ENCODE data around the gene PCARE. TPM values are rescaled to one million over a fixed set of nuclear protein-coding genes. Genes with fewer than 3 reads are reported as not detected.
"Not testable (repeated sequence)": the region's sequence is repeated elsewhere in the genome, so short reads cannot be mapped to it uniquely, and the experiment has no call there.

The PCARE gene
- total and polyA plus RNA-seq, 2 experiments from 2014 or later: not detected

DNA sequence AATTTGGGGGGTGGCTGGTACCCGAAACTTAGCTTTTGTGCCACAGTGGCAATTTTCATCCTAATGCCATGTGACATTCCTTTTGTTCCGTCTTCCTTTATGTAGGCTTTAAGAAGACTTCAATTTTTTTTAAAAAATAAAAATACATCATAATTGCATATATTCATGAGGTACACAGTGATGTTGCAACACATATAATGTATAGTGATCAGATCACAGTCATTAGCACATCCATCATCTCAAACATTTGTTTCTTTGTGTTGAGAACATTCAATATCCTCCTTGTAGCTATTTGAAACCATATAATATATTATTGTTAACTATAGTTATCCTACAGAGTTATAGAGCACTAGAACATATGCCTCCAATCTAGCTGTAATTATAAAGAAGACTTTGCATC lies 34.9 kb upstream of the PCARE start:
- in situ Hi-C loops (cut with MboI): no loop called here
- Histone ChIP-seq H3K36me3 (ENCODE audit: low read depth) (no peaks in the 10 kb centered on the region), H4K20me1 (ENCODE audit: insufficient read depth) (no peaks in the 10 kb centered on the region), H3K27me3 (replicated peaks; ENCODE audit: insufficient read depth) (no peaks in the 10 kb centered on the region), H3F3A (ENCODE audit: insufficient read depth) (peaks cover 11% of the 10 kb centered on the region), H3K79me2 (ENCODE audit: insufficient read depth) (no peaks in the 10 kb centered on the region), H2AFZ (no peak overlapping the region), H3K9me2 (ENCODE audit: insufficient read depth) (no peaks in the 10 kb centered on the region), H3K4me1 (ENCODE audit: insufficient read depth) (peaks cover 23% of the 10 kb centered on the region), H3K9ac (no peak overlapping the region), H3K4me3 (no peak overlapping the region), H3K9me3 (ENCODE audit: low read depth) (no peaks in the 10 kb centered on the region), H3K27ac (no peak overlapping the region), H3K4me2 (ENCODE audit: unreplicated experiment) (no peak overlapping the region)
- WGBS, 2 experiments (ENCODE audit: low coverage in 1 of 2, low lambda C conversion rate in 2 of 2, missing lambda C conversion rate in 2 of 2): 96 to 100% methylated on average over 2 of the region's 2 CpGs
- TF ChIP-seq EZH2 (IDR thresholded peaks at IDR 0.05; ENCODE audit: insufficient read depth, poor library complexity, severe bottlenecking): no peak
- no peak for TF ChIP-seq EZH2phosphoT487 (IDR thresholded peaks at IDR 0.05; ENCODE audit: insufficient read depth, low read depth)
- no peak for DNase-seq

DNA sequence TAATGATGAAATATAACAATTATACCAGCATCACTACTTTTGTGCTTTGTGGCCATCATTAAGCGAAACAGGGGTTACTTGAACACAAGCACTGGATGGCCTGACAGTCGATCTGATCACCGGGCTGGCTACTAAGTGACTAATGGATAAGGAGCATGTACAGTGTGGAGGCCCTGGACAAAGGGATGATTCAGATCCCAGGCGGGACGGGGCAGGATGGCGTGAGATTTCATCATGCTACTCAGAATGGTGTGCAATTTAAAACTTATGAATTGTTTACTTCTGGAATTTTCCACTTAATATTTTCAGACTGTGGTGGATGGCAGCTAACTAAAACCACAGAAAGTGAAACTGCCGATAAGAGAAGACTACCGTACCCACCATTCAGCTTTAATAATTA lies 33.9 kb upstream of the PCARE start:
- H2AFZ ChIP-seq: peak overlapping the region; percentile 31; the same call in 1 of the 2 replicates
- no peaks in the 10 kb centered on the region for H3K9me3 ChIP-seq (ENCODE audit: low read depth)
- DNase-seq: peak; percentile 88
- WGBS, 2 experiments (ENCODE audit: low coverage in 1 of 2, low lambda C conversion rate in 2 of 2, missing lambda C conversion rate in 2 of 2): 54 to 68% methylated on average over 8 of the region's 8 CpGs
- H3K27me3 ChIP-seq (replicated peaks; ENCODE audit: insufficient read depth): no peaks in the 10 kb centered on the region
- in situ Hi-C loops (cut with MboI): no loop called here
- no peak overlapping the region for H3K4me2 ChIP-seq (ENCODE audit: unreplicated experiment)
- no peaks in the 10 kb centered on the region for H3K36me3 ChIP-seq (ENCODE audit: low read depth)
- peaks cover 13% of the 10 kb centered on the region for H3K4me1 ChIP-seq (ENCODE audit: insufficient read depth)
- H3F3A ChIP-seq (ENCODE audit: insufficient read depth): peaks cover under 1% of the 10 kb centered on the region
- no peak overlapping the region for H3K4me3 ChIP-seq
- peak overlapping the region; percentile 79 for H3K27ac ChIP-seq
- no peaks in the 10 kb centered on the region for H4K20me1 ChIP-seq (ENCODE audit: insufficient read depth)
- H3K79me2 ChIP-seq (ENCODE audit: insufficient read depth): no peaks in the 10 kb centered on the region
- no peaks in the 10 kb centered on the region for H3K9me2 ChIP-seq (ENCODE audit: insufficient read depth)
- TF ChIP-seq EZH2 (IDR thresholded peaks at IDR 0.05; ENCODE audit: insufficient read depth, poor library complexity, severe bottlenecking): no peak
- TF ChIP-seq EZH2phosphoT487 (IDR thresholded peaks at IDR 0.05; ENCODE audit: insufficient read depth, low read depth): no peak
- H3K9ac ChIP-seq: peak overlapping the region; percentile 48

DNA sequence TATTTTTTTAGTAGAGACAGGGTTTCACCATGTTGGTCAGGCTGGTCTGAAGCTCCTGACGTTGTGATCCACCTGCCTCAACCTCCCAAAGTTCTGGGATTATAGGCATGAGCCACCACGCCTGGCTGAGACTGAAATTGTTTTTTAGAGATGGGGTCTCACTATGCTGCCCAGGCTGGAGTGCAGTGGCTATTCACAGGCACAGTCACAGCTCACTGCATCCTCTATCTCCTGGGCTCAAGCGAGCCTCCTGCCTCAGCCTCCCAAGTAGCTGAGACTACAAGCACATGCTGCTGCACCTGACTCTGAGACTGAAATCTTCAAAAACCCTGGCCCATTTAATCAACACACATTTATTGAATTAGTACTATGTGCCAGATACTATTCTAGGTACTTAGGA lies 33.2 kb upstream of the PCARE start:
- H3K4me2 ChIP-seq (ENCODE audit: unreplicated experiment); H3K9me2 ChIP-seq (ENCODE audit: insufficient read depth); H3K9me3 ChIP-seq (ENCODE audit: low read depth); H2AFZ ChIP-seq; H3F3A ChIP-seq (ENCODE audit: insufficient read depth); H3K79me2 ChIP-seq (ENCODE audit: insufficient read depth); H3K36me3 ChIP-seq (ENCODE audit: low read depth); H4K20me1 ChIP-seq (ENCODE audit: insufficient read depth); H3K9ac ChIP-seq; H3K4me3 ChIP-seq; in situ Hi-C loops (cut with MboI); H3K27me3 ChIP-seq (replicated peaks; ENCODE audit: insufficient read depth); DNase-seq: not testable (repeated sequence)
- H3K27ac ChIP-seq: peak overlapping the region; percentile 79
- WGBS, 2 experiments (ENCODE audit: low coverage in 1 of 2, low lambda C conversion rate in 2 of 2, missing lambda C conversion rate in 2 of 2): 88 to 93% methylated on average over 3 of the region's 3 CpGs
- peaks cover 10% of the 10 kb centered on the region for H3K4me1 ChIP-seq (ENCODE audit: insufficient read depth)

DNA sequence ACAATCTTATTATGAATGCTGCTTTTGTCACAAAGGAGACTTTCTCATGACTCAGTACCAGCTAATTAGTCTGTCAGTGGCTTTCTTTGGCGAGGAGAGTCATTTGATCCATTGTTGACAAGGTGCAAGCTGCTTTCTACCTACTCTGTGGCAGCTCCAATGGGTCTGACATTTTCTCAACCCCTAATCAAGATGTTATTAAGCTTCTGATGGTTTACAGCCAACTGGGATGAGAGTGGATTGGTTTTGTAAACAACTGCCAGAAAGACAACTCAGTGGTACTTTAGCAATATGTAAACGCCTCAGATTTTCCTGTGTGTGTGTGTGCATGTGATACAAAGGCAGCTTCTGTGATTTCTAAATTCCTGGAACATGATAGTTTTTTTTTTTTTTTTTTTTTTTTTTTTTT lies 32.7 kb upstream of the PCARE start:
- Histone ChIP-seq H3F3A (ENCODE audit: insufficient read depth) (no peaks in the 10 kb centered on the region; the same call in 1 of the 2 replicates), H3K9me2 (ENCODE audit: insufficient read depth) (no peaks in the 10 kb centered on the region), H3K79me2 (ENCODE audit: insufficient read depth) (no peaks in the 10 kb centered on the region), H4K20me1 (ENCODE audit: insufficient read depth) (no peaks in the 10 kb centered on the region), H3K4me3 (no peak overlapping the region), H3K27ac (no peak overlapping the region), H3K9me3 (ENCODE audit: low read depth) (no peaks in the 10 kb centered on the region), H3K4me2 (ENCODE audit: unreplicated experiment) (no peak overlapping the region), H2AFZ (no peak overlapping the region), H3K36me3 (ENCODE audit: low read depth) (no peaks in the 10 kb centered on the region), H3K9ac (no peak overlapping the region), H3K27me3 (replicated peaks; ENCODE audit: insufficient read depth) (no peaks in the 10 kb centered on the region), H3K4me1 (ENCODE audit: insufficient read depth) (peaks cover 10% of the 10 kb centered on the region)
- in situ Hi-C loops (cut with MboI): no loop called here
- WGBS, 2 experiments (ENCODE audit: low coverage in 1 of 2, low lambda C conversion rate in 2 of 2, missing lambda C conversion rate in 2 of 2): 49 to 60% methylated on average over 2 of the region's 2 CpGs
- TF ChIP-seq EZH2 (IDR thresholded peaks at IDR 0.05; ENCODE audit: insufficient read depth, poor library complexity, severe bottlenecking) (no peak), EZH2phosphoT487 (IDR thresholded peaks at IDR 0.05; ENCODE audit: insufficient read depth, low read depth) (no peak)
- peak; percentile 42 for DNase-seq

DNA sequence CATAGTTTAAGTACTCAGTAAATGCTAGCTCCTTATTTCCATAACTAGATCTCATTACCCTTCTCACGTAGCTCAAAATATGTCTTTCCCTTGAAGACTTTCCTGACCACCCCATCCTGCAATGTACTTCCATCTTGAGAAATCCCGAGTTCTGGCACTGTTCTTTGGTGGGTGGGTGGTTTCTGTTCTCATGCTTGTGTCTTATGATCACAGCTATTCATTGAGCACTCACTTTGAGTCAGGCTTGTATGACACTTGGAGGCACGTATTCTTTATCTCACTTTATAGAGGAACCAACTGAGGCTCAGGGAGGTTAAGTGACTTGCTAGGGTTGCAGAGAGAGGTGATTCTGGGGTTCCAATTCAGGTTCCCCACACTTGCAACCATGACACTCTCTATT lies 31.9 kb upstream of the PCARE start:
- H3K4me3 ChIP-seq: no peak overlapping the region
- in situ Hi-C loops (cut with MboI): no loop called here

More for the DNA sequence above, 31.9 kb upstream of the PCARE start:
- H3K9ac ChIP-seq: no peak overlapping the region
- DNase-seq: no peak
- no peaks in the 10 kb centered on the region; the same call in 1 of the 2 replicates for H3F3A ChIP-seq (ENCODE audit: insufficient read depth)
- no peak for TF ChIP-seq EZH2phosphoT487 (IDR thresholded peaks at IDR 0.05; ENCODE audit: insufficient read depth, low read depth)
- TF ChIP-seq EZH2 (IDR thresholded peaks at IDR 0.05; ENCODE audit: insufficient read depth, poor library complexity, severe bottlenecking): no peak
- no peak overlapping the region for H2AFZ ChIP-seq
- H3K9me3 ChIP-seq (ENCODE audit: low read depth): no peaks in the 10 kb centered on the region
- H3K36me3 ChIP-seq (ENCODE audit: low read depth): no peaks in the 10 kb centered on the region
- no peaks in the 10 kb centered on the region for H3K79me2 ChIP-seq (ENCODE audit: insufficient read depth)
- no peak overlapping the region for H3K4me2 ChIP-seq (ENCODE audit: unreplicated experiment)
- 82 to 84% methylated on average over 3 of the region's 3 CpGs for WGBS, 2 experiments (ENCODE audit: low coverage in 1 of 2, low lambda C conversion rate in 2 of 2, missing lambda C conversion rate in 2 of 2)
- H3K27ac ChIP-seq: no peak overlapping the region
- peaks cover 10% of the 10 kb centered on the region for H3K4me1 ChIP-seq (ENCODE audit: insufficient read depth)
- H4K20me1 ChIP-seq (ENCODE audit: insufficient read depth): no peaks in the 10 kb centered on the region
- no peaks in the 10 kb centered on the region for H3K9me2 ChIP-seq (ENCODE audit: insufficient read depth)
- no peaks in the 10 kb centered on the region for H3K27me3 ChIP-seq (replicated peaks; ENCODE audit: insufficient read depth)

Data from GM23248 (cell line).